AG04449 (cell line): ENCODE data around the gene RYR2.

Source experiments
- CTCF ChIA-PET: fragments of 350-600 bp; formaldehyde crosslinking; extraction: SDS; loops from one replicate; lab custom pipeline; 2021; ENCODE audit warnings: antibody characterized with exemption; lab: Yijun Ruan, JAX
- POLR2A ChIA-PET: fragments of 400-600, 350-600 bp; formaldehyde crosslinking; extraction: SDS; loops from one replicate; lab custom pipeline; 2020; ENCODE audit warnings: antibody characterized with exemption, inconsistent platforms; lab: Yijun Ruan, JAX
- DNase-seq: peaks from one replicate; pipeline ENCODE4 v3.0.0-alpha.2; 2010; ENCODE audit warnings: low read depth, low spot score
- H3K4me3 ChIP-seq: 2 replicates; pipeline ENCODE4 v1.5.1; 2011; ENCODE audit warnings: low read depth, mild to moderate bottlenecking, control low read depth, low read length
- TF ChIP-seq, protein P1 (sequence below): IDR thresholded peaks from one replicate; pipeline ENCODE4 v1.5.1; 2011; ENCODE audit warnings: mild to moderate bottlenecking, moderate library complexity, low read length, control low read depth, inconsistent platforms; ENCODE audit not compliant: insufficient read depth; ENCODE audit errors: missing control alignments

Gene RYR2

DNA sequence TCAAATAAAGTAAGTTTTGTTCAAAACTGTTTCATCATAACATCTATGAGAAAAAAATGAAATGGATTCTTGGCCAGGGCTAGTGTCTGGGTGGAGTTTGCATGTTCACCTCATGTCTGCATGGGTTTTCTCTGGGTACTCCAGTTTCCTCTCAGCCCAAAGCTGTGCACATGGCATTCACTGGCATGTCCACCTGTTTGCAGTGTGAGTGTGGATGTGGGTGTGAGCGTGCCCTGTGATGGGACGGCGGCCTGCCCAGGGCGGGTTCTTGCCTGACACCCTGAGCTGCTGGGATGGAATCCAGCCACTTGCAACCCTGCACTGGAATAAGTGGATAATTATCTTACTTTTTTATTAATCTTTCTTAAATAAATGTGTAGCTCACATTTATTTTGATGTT is 185.5 kb downstream of the RYR2 start:
- H3K4me3 ChIP-seq: no peak overlapping the region
- TF ChIP-seq, protein P1, sequence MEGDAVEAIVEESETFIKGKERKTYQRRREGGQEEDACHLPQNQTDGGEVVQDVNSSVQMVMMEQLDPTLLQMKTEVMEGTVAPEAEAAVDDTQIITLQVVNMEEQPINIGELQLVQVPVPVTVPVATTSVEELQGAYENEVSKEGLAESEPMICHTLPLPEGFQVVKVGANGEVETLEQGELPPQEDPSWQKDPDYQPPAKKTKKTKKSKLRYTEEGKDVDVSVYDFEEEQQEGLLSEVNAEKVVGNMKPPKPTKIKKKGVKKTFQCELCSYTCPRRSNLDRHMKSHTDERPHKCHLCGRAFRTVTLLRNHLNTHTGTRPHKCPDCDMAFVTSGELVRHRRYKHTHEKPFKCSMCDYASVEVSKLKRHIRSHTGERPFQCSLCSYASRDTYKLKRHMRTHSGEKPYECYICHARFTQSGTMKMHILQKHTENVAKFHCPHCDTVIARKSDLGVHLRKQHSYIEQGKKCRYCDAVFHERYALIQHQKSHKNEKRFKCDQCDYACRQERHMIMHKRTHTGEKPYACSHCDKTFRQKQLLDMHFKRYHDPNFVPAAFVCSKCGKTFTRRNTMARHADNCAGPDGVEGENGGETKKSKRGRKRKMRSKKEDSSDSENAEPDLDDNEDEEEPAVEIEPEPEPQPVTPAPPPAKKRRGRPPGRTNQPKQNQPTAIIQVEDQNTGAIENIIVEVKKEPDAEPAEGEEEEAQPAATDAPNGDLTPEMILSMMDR: no peak
- DNase-seq: no peak
- ChIA-PET CTCF (no interaction called here), POLR2A (no interaction called here)

DNA sequence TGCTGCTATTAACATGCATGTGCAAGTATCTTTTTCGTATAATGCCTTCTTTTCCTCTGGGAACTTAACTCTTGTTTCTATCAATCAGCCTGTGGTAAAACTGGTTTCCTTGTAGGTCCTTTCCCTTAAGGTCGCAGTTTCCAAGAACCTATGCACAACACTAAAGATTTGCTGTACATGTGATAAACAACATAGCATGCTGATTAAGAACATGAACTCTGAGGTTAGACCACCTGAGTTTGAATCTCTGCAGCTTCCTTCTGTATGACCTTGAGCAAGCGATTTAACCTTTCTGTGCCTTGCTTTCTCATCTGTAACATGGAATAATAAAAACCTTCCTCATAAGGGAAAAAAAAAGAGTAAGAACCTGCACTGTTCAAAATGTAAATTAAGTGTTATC is 186.4 kb downstream of the RYR2 start:
- no peak overlapping the region for H3K4me3 ChIP-seq
- ChIA-PET POLR2A (no interaction called here), CTCF (no interaction called here)
- TF ChIP-seq, protein P1: no peak
- no peak for DNase-seq

DNA sequence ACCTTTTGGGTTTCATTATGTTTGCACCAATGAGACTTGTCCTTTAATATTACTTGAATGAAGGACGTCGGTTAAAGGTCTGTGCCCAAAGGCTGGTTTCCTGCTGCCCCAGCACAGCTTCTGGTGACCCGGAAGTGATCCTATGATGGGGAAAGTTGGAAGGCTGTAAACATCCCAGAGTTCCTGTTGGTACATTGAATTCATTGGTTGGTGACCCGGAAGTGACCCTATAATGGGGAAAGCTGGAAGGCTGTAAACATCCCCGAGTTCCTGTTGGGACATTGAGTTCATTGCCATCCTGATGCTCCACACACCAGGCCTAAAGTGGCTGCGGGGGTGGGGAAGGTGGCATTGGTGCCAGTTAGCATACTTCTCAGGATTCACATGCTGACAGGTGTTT is 187.3 kb downstream of the RYR2 start:
- no peak for DNase-seq

DNA sequence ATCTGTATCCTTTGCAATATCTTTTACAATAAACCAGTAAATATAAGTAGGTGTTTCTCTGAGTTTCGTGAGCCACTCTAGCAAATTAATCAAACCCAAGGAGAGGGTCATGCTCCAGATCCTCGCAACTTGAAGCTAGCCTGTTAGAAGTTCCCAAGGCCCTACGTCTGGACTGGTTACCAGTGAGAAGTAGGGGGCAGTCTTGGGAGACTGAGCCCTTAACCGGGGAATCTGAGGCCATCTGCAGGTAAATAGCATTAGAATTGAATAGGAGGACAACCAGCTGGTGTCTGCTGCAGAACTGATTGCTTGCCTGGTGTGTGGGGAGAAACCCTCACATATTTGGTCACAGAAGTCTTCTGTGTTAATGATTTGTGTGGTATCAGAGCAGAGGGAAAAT is 190.5 kb downstream of the RYR2 start:
- no peak for DNase-seq
- TF ChIP-seq, protein P1: no peak
- H3K4me3 ChIP-seq: no peak overlapping the region
- POLR2A ChIA-PET: no interaction called here
- CTCF ChIA-PET: no interaction called here

More for the DNA sequence above, 187.3 kb downstream of the RYR2 start:
- TF ChIP-seq, protein P1: no peak
- CTCF ChIA-PET: no interaction called here
- H3K4me3 ChIP-seq: no peak overlapping the region
- POLR2A ChIA-PET: no interaction called here

DNA sequence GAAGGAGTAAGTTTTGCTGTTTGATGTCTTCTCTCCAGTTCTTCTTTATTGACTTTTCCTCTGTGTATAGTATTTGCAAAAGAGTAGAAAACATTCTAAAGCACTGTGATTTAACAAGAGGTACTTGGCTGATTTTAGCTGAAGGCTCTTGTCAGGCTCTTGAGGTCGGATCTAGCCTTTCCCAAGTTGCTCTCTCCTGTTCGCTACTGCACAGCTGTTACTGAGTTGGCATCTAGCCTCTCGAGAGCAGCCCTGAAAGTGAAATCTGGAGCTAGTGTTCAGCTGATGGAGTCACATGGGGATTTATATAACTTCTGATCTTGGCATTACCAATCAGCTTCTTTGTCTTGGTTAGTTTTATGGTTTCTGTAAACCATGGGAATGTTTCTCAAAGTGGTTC is 193.1 kb downstream of the RYR2 start:
- ChIA-PET POLR2A (no interaction called here), CTCF (no interaction called here)
- H3K4me3 ChIP-seq: no peak overlapping the region
- DNase-seq: no peak
- TF ChIP-seq, protein P1: no peak

DNA sequence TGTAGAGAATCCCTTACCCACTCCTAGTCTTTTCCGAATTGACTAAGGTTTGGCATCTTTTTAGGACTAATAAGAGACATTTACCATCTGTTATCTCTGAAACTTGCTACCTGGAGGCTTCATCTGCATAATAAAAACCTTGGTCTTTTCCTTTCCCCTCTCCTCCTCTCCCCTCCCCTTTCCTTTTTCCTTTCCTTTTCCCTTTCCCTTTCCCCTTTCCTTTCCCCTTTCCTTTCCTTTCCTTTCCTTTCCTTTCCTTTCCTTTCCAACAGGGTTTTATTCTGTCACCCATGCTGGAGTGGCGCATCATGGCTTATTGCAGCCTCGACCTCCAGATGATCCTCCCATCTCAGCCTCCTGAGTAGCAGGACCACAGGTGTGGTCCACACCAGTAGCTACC is 195.7 kb downstream of the RYR2 start:
- ChIA-PET POLR2A (no interaction called here), CTCF (no interaction called here)
- H3K4me3 ChIP-seq: no peak overlapping the region
- TF ChIP-seq, protein P1: no peak
- no peak for DNase-seq

DNA sequence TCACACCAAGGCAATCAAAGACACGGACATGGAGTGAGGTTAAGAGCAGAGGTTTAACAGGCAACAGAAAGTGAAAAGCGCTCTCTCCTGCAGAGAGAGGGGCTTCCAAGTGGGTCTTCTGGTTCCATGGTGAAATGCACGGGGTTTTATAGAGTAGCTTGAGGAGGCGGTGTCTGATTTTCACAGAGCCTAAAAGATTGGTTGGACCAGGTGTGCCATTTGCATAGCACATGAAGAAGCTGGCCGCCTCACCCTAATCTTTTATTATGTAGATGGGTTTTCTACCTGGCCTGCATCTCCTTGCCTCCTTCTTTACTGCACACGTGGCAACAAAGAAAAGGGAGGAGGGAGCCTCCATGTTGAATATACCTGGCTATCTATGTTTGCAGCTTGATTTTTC is 197.3 kb downstream of the RYR2 start:
- no peak for DNase-seq
- H3K4me3 ChIP-seq: no peak overlapping the region
- ChIA-PET POLR2A (no interaction called here), CTCF (no interaction called here)
- TF ChIP-seq, protein P1: no peak
